COLO829 (cell line): ENCODE data around the gene ZC3H7A.
"Not testable (repeated sequence)": the region's sequence is repeated elsewhere in the genome, so short reads cannot be mapped to it uniquely, and the experiment has no call there.

Experiments
- DNase-seq: peaks from one replicate; pipeline ENCODE4 v3.0.0; 2012; ENCODE audit warnings: low spot score

ZC3H7A gene

DNA sequence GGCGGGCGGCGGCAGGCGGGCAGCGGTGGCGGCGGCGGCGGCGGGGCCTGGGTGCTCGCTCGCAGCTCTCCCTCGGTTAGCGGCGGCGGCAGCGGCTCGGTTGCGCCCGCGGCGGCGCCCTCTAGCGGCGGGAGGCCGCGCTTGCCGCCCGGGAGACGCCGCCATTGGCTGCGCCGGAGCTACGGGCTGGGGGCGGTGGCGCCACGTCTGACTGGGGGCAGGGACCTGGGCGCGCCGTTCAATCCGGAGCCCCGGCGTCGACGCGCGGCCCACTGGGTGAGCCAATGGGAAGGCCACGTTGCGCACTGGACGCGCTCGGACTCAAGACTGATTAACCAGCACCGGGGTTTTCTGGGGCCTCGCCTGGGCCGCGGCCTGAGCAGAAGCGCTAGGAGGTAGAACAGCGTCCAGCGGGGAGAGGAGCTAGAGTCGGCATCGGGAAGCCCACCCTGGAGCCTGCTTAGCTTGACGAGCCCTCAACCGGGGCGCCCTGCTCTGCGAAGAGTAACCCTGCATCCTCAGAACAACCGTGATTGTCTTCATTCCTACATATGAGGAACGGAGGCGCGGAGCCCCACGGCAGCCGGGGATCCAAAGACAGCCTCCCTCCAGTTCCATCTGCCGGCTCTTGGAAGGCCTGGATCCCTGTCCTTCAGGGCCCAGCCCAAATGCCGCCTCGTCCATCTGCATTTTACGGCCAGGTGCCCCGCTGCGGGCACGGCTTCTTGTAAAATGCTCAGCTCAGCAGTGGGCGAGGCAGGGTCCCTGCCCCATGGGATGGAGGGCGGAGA lies at the start of gene ZC3H7A:
TSS of gene ZC3H7A (minus strand) at position 93 of the 791 bp plus-strand sequence. CDS start 14,904 bp downstream, outside the sequence.
- peak; percentile 86 for DNase-seq

- DNase-seq = no peak
These were observed 47.4 kb upstream of the ZC3H7A start for GRCh38 chr16:11844499-11844898.

DNA sequence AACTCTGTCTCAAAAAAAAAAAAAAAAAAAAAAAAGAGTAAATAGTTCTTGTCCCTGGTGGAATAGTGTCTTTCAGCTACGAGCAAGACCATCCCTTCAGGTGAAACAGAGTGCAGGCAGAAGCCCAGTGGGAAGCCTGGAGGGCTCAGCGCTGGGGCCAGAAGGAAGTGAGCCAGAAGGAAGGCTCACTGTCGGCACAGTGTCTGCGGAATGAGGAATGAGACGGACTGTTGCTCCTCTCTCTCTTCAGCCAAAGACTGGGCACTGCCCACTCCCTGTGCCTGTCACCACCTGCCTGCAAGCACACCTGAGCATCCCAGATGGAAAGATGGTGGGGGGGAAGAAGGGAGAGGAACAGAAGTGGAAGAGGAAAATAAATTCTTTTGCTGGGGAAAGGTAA lies 46.8 kb upstream of the ZC3H7A start:
- no peak for DNase-seq

GRCh38 chr16:11843206-11843605 lies 46.1 kb upstream of the ZC3H7A start:
- DNase-seq = no peak

DNA sequence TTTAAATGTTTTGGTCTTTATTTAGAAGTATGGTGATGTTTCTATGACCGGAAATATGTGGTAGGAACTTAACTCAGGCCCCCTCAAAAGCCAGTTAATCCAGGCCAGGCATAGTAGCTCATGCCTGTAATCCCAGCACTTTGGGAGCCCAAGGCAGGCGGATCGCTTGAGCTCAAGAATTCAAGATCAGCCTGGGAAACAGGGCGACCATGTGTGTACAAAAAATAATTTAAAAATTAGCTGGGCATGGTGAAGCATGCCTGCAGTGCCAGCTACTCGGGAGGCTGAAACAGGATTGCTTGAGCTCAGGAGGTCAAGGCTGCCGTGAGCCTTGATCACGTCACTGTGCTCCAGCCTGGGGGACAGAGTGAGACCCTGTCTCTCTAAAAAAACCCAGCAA lies 44.0 kb upstream of the ZC3H7A start:
- DNase-seq = no peak

- no peak for DNase-seq
These were observed 39.7 kb upstream of the ZC3H7A start for GRCh38 chr16:11836650-11837244.

GRCh38 chr16:11835891-11836649 lies 39.0 kb upstream of the ZC3H7A start:
- no peak for DNase-seq

DNA sequence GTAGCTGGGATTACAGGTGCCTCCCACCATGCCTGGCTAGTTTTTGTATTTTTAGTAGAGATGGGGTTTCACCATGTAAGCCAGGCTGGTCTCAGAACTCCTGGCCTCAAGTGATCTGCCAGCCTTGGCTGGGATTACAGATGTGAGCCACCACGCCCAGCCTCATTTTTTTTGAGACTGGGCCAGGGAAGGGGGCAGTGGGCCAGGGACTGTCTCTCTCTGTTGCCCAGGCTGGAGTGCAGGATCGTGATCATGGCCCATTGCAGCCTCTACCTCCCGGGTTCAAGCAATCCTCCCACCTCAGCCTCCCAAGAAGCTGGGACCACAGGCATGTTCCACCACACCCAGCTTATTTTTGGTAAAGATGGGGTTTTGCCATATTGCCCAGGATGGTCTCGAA lies 38.3 kb upstream of the ZC3H7A start:
- no peak for DNase-seq

- DNase-seq = no peak
These were observed 37.1 kb upstream of the ZC3H7A start for GRCh38 chr16:11833951-11834695.

- DNase-seq = no peak
These were observed 31.6 kb upstream of the ZC3H7A start for GRCh38 chr16:11828696-11829095.

DNA sequence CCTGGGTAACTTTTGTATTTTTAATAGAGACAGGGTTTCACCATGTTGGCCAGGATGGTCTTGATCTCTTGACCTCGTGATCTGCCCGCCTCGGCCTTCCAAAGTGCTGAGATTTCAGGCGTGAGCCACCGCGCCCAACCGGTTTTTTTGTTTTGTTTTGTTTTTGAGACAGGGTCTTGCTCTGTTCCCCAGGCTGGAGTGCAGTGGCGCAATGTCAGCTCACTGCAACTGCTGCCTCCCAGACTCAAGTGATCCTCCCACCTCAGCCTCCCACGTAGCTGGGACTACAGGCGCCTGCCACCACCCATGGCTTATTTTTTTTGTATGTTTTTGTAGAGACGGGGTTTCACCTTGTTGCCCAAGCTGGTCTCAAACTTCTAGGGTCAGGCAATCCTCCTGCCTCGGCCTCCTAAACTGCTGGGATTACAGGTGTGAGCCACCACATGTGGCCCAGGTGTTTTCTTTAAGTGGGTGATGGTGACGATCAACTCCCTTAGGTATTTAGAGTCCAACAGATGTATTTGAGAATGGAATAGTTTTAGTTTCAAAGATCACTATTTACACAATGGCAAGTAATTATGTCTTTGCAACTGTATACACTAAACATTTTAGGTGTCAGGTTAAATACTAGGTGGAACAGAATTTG lies 28.6 kb upstream of the ZC3H7A start:
- not testable (repeated sequence) for DNase-seq

DNA sequence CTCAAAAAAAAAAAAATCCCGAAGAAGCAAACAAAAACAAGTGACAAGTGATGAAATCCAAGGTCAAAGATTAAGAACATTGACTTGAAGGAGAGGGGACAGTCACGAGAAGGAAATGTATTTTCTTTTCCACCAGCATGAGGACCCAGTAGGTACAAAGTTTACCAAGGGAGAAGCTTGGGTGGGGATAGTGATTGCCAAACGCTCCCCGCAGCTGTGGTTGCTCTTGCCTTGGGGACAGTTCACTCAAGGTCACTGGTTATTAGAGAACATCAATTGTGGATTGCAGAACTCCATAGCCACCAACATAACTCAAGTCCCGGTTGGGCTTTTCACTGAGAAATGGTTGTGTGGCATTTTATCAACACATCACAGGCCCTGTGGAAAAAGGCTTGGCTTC lies 27.3 kb upstream of the ZC3H7A start:
- DNase-seq = no peak

DNA sequence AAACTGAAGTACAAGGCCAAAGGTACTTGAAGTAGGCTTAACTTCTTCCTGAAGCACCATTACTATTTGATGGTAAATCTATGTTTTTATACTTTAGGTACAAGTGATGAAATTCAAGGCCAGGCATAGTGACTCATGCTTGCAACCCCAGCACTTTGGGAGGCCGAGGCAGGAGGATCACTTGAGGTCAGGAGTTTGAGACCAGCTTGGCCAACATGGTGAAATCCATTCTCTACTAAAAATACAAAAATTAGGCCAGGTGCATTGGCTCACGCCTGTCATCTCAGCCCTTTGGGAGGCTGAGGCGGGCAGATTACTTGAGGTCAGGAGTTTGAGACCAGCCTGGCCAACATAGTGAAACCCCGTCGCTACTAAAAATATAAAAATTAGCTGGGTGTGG lies 26.6 kb upstream of the ZC3H7A start:
- not testable (repeated sequence) for DNase-seq

- DNase-seq = no peak
These were observed 22.7 kb upstream of the ZC3H7A start for GRCh38 chr16:11819798-11820197.

DNA sequence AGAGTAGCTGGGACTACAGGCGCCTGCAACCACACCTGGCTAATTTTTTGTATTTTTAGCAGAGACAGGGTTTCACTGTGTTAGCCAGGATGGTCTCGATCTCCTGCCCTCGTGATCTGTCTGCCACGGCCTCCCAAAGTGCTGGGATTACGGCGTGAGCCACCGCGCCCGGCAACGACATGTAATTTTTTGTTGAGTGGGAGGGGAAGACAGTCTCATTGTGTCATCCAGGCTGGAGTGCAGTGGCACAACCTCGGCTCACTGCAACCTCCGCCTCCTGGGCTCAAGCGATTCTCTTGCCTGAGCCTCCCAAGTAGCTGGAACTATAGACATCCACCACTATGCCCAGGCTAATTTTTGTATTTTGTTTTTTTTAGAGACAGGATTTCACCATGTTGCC lies 21.9 kb upstream of the ZC3H7A start:
- not testable (repeated sequence) for DNase-seq

DNA sequence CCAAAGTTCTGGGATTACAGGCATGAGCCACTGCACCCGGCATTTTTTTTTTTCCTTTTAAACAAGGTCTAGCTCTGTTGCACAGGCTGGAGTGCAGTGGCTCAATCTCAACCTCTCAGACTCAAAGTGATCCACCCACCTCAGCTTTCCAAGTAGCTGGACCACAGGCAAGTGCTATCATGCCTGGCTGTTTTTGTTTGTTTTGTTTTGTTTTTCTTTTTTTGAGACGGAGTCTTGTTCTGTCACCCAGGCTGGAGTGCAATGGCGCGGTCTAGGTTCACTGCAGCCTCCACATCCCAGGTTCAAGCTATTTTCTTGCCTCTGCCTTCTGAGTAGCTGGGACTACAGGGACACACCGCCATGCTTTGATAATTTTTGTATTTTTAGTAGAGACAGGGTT lies 19.1 kb upstream of the ZC3H7A start:
- no peak for DNase-seq

DNA sequence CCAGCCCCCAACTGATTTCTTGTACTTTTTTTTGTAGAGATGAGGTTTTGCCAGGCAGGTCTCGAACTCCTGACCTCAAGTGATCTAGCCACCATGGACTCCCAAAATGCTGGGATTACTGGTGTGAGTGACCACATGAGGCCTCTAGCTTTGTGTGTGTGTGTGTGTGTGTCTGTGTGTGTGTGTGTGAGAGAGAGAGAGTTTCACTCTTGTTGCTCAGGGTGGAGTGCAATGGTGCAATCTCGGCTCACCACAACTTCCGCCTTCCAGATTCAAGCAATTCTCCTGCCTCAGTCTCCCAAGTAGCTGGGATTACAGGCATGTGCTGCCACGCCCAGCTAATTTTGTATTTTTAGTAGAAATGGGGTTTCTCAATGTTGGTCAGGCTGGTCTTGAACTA lies 17.7 kb upstream of the ZC3H7A start:
- not testable (repeated sequence) for DNase-seq

GRCh38 chr16:11806721-11807120 lies 9.7 kb upstream of the ZC3H7A start:
- DNase-seq = no peak

DNA sequence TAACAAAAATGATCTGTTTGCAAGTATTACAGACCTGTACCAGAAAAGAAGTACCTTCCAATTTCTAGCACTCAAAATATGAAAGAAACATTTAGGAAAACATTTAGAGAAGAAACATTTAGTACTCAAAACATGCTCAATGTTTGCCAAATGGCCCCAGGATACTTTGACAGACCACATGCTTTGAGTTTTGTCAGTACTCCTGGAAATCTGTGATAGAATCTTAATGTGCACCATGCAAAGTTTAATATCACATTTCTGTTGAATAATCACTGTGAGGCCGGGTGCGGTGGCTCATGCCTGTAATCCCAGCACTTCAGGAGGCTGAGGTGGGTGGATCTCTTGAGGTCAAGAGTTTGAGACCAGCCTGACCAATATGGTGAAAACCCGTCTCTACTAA lies 8.5 kb upstream of the ZC3H7A start:
- DNase-seq = no peak

DNA sequence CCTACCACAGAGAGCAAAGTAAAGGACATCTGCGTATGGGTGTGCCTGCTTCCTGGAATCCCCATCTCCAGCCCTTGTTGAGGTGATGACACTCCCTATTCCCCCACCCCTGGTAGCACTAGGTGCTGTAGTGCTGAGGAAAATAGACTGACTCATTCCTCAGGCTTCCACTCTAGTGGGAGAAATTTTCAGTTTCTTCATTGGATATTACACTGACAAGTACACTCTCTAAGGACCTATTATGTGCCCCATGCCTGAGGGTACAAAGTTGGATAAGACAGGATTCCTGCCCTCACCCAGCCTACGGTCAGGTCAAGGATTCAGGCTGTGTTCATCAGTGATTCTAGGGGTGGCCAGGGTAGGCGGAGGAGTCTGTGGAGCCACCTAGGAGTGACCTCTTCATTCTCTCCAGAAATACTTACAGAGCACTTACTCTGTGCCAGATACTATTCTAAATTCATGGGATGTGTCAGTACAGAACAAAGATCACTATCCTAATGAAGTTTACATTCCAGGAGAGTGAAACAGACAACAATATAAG lies 4.5 kb upstream of the ZC3H7A start:
- no peak for DNase-seq

- DNase-seq = no peak
These were observed 3.3 kb upstream of the ZC3H7A start for GRCh38 chr16:11800382-11800718.
